Lower leg skin (tissue), 4 donors: ENCODE data around the gene TPSD1. TPM values are rescaled to one million over a fixed set of nuclear protein-coding genes. Genes with fewer than 3 reads are reported as not detected.

Experiments
- DNase-seq, 2 donors: peaks; one replicate each; pipeline ENCODE4 v3.0.0-alpha.2; 2019; ENCODE audit warnings: low spot score in 2 of 2
- H3K4me3 ChIP-seq: fragments of 200-600 bp; sonication (generic); 2 replicates; pipeline ENCODE4 v1.5.1; 2017; ENCODE audit warnings: mild to moderate bottlenecking, low read depth; ENCODE audit not compliant: poor library complexity, severe bottlenecking
- POLR2A ChIP-seq, 2 donors: fragments of 450-650 bp; IDR thresholded peaks; one replicate each; pipeline ENCODE4 v1.6.1; 2016 to 2017; ENCODE audit warnings: antibody characterized with exemption in 2 of 2, mild to moderate bottlenecking in 1 of 2, moderate library complexity in 1 of 2
- WGBS, 2 donors: methylation state at CpG; one replicate each; pipeline ENCODE4 v1.1.5; 2018; 5-methylcytosine and 5-hydroxymethylcytosine counted together
- intact Hi-C: fragments of 100-400 bp; cut with DNase I; formaldehyde crosslinking; loops from one replicate; pipeline ENCODE4 v1.15.0; 2023; ENCODE audit warnings: low total_unique reads
- total RNA-seq, 4 donors: library from RNA; depleted of rRNA; stranded (reverse); fragments of >200 nt; gene quantifications; one replicate each; pipeline ENCODE4 v1.1.0, GENCODE V29; 2016
- TF ChIP-seq, protein P1 (sequence below), 3 donors: fragments of 450-650 bp; IDR thresholded peaks; one replicate each; pipeline ENCODE4 v1.5.1; 2016; ENCODE audit warnings: antibody characterized with exemption in 3 of 3, mild to moderate bottlenecking in 3 of 3, moderate library complexity in 2 of 3

The TPSD1 gene
- total RNA-seq, 4 donors from 2014 or later = 0.93 to 7.1 (median 2.4) TPM

DNA sequence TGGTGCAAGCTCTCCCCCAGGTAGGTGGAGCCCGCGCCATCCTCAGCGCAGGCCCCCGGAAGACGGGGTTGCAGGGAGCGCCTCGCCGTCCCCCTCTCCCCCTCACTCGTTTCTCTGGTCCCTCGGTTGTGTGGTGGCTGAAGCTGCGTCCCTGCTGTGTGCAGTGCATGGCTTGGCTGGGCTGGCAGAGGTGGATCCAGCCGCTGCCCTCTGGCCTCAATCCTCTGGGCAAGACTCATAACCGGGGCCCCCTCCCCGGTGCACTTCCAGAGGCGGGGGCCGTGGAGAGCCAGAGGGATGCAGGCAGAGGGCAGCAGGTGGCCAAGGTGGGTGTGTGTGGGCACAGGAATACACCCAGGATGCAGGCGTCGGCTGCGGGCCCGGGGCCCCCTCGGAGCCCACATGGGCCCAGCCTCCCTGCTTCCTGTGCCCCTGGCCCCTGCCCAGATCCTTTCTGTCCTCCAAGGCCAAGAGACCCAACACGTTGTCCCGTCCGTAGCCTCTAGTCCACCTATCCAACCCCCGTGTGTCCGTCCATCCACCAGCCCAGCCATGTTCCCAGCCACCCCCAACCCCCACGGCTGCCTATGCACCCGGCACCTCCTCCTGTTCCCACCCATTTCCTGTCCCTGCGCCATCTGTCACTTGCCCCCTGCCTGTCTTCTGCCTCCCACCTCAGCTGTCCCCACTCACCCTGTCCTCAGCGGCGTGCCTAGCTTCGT lies 40.1 kb upstream of the TPSD1 start:
- TF ChIP-seq, protein P1, sequence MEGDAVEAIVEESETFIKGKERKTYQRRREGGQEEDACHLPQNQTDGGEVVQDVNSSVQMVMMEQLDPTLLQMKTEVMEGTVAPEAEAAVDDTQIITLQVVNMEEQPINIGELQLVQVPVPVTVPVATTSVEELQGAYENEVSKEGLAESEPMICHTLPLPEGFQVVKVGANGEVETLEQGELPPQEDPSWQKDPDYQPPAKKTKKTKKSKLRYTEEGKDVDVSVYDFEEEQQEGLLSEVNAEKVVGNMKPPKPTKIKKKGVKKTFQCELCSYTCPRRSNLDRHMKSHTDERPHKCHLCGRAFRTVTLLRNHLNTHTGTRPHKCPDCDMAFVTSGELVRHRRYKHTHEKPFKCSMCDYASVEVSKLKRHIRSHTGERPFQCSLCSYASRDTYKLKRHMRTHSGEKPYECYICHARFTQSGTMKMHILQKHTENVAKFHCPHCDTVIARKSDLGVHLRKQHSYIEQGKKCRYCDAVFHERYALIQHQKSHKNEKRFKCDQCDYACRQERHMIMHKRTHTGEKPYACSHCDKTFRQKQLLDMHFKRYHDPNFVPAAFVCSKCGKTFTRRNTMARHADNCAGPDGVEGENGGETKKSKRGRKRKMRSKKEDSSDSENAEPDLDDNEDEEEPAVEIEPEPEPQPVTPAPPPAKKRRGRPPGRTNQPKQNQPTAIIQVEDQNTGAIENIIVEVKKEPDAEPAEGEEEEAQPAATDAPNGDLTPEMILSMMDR (IDR thresholded peaks at IDR 0.05) = no peak
- no peak for TF ChIP-seq POLR2A (IDR thresholded peaks at IDR 0.05)
- 76 to 80% methylated on average over 26 to 29 of the region's 32 CpGs for WGBS, 2 donors
- H3K4me3 ChIP-seq = no peak overlapping the region
- no peak for DNase-seq
- intact Hi-C loops = no loop called here

DNA sequence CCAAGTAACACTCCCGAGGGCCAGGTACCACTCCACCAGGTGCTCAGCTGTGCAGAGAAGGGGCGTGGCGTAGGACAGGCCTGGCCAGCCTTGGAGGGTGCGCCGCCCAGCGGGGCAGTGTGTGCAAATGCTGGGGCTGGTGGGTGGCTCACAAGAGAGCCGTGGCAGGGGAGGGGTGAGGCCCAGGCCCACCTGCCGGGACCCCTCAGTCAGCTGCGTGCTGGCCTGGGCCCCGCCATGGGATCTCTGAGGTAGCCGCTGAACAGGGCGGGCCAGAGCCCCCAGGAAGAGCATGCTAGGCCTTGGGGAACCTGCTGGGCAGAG lies 39.6 kb upstream of the TPSD1 start:
- 84 to 88% methylated on average over 12 of the region's 12 CpGs for WGBS, 2 donors
- intact Hi-C loops = no loop called here
- no peak overlapping the region for H3K4me3 ChIP-seq
- DNase-seq = no peak
- TF ChIP-seq, protein P1 (IDR thresholded peaks at IDR 0.05) = no peak
- no peak for TF ChIP-seq POLR2A (IDR thresholded peaks at IDR 0.05)

DNA sequence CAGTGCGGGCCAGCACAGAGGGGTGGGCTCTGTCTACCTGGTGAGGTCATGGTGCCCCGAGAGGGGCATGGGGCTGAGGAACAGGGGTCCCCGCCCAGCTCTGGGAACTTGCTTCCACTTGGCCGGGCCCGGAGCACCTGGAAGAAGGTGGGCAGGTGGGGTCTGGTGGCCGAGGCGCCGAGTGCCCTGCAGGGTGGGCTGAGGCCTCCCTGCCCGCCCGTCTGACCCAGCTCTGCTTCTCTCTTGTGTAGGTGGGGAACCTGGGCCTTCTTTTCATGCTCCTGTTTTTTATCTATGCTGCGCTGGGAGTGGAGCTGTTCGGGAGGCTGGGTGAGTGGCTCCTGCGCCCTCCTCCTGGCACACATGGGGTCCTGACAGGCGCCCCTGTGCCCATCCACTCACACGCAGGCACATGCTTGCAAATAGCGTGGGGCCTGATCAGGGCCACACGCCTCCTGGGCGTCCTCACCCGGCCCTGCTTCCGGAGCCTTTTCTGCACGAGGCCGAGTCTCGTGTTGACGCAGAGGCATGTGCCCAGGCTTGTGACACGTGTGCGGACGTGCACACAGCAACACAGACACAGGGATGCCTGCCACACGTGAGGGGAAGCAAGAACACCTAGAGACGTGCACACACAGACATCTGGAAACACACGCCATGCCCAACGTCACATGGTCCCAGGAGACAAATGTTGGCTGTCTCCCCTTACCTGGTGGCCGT lies 39.0 kb upstream of the TPSD1 start:
- no peak for DNase-seq
- 52 to 67% methylated on average over 27 to 32 of the region's 32 CpGs for WGBS, 2 donors
- intact Hi-C loops = no loop called here
- H3K4me3 ChIP-seq = no peak overlapping the region
- no peak for TF ChIP-seq POLR2A (IDR thresholded peaks at IDR 0.05)
- TF ChIP-seq, protein P1 (IDR thresholded peaks at IDR 0.05) = no peak

DNA sequence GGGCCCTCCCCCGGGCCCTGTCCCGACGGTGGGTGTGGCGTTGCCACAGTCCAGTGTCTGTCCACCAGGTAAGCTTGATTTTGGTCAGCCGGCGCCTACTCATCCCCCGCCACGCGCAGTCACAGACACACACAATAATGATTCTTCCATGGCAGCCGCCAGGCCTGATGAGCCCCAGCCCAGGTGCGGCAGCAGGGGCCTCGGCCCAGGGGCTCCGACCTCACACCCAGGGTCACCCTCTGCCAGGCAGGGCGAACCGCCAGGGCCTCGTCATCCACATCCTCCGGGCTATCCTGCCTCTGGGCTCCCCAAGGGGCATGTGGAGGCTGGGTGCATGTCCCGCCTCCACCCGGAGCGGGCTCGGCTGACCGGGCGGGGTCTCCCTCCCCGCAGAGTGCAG lies 38.3 kb upstream of the TPSD1 start:
- intact Hi-C loops = no loop called here
- no peak for DNase-seq
- no peak overlapping the region for H3K4me3 ChIP-seq
- WGBS, 2 donors = 78 to 82% methylated on average over 23 to 24 of the region's 24 CpGs
- no peak for TF ChIP-seq POLR2A (IDR thresholded peaks at IDR 0.05)
- TF ChIP-seq, protein P1 (IDR thresholded peaks at IDR 0.05) = no peak

DNA sequence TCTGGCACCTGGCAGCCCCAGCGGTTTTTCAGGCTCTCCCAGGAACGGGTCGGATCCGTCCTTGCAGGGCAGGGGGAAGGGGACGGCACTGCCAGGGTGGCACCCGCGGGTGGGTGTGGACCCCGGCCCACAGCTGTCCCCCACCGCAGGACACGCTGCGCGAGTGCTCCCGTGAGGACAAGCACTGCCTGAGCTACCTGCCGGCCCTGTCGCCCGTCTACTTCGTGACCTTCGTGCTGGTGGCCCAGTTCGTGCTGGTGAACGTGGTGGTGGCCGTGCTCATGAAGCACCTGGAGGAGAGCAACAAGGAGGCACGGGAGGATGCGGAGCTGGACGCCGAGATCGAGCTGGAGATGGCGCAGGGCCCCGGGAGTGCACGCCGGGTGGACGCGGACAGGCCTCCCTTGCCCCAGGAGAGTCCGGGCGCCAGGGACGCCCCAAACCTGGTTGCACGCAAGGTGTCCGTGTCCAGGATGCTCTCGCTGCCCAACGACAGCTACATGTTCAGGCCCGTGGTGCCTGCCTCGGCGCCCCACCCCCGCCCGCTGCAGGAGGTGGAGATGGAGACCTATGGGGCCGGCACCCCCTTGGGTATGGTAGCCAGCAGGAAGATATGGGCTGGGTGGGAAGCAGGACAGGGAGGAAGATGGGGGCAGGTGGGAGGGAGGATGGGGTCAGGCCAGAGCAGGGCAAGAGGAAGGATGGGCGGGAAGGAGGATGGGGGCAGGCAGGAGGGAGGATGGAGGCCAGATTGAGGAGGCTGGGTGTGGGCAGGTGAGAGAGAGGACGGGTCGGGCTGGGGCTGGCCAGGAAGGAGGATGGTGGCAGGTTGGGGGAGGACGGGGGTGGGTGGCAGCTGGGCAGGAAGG lies 37.6 kb upstream of the TPSD1 start:
- DNase-seq = no peak
- intact Hi-C loops = no loop called here
- TF ChIP-seq, protein P1 (IDR thresholded peaks at IDR 0.05) = no peak
- TF ChIP-seq POLR2A (IDR thresholded peaks at IDR 0.05) = no peak
- H3K4me3 ChIP-seq = no peak overlapping the region
- 82 to 83% methylated on average over 47 to 49 of the region's 49 CpGs for WGBS, 2 donors
